ENCODE data around the gene MAPT.
A peak's percentile ranks its signal among the peaks of the same experiment; 100 is the strongest.

The MAPT gene

DNA sequence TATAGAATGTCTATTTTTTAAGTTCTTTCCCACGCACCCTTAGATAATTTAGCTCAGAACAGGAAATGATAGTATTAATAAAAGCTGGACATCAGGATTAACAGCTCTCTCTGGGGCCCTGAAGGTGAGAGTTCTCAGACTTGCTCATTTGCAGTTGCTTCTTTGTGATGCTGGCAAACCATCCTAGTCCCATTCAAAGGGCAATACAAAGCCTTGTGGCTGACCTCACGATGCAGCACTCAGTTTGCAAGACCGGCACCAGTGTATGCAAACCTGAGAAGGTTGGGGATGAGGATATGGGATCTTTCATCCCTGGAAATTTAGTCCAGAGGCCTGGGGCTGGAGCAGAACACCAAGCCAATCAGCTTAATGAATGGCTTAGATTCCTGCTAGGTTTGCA, 134.0 kb downstream of the MAPT start:
- no peak for DNase-seq (ENCODE audit: low read depth in 2 of 2)

DNA sequence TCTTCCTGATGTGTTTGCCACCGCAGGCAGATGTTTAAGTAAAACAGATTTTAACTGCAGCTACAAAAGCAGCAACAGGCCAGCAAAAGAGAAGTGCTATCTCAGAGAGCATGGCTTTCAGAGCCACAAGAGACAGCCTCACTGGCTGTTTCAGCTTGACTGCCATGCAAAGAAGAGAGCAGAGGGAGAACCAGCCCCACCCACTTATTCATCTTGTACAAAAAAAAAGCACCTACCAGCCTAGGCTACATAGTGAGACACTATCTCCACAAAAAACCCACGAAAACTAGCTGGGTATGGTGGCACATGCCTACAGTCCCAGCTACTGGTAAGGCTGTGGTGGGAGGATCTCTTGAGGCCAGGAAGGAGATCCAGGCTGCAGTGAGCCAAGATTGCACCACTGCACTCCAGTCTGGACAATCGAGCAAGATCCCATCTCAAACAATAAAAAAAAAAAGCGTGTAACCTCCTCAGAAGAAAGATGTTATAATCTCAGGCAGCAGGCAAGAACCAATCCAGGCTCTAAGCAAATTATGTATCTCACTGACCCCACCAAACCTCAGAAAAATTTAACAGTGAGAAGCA, 134.7 kb downstream of the MAPT start:
- DNase-seq (ENCODE audit: low read depth in 2 of 2) = no peak

- DNase-seq (ENCODE audit: low read depth in 2 of 2) = no peak
Measured at GRCh38 chr17:46029627-46030026, 135.3 kb downstream of the MAPT start.

DNA sequence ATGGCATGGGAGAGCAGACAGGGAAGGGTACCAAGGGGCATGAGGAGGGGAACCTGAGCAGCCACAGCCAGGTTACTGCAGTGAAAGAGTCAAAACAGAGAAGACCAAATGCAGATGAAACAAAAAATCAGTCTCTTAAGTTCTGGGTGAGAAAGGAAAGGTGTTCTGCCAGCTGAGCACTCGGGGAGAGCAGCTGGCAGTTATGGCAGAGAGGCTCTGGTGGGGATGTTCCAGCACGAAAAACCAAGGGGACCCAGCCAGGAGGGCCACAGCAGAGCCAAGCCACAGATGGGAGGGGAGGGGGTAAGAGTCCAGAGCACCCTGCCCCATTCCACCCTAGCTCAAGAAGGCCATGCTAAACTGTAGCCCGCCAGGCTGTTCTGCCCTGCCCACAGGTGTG, 136.4 kb downstream of the MAPT start:
- no peak for DNase-seq (ENCODE audit: low read depth in 2 of 2)

DNA sequence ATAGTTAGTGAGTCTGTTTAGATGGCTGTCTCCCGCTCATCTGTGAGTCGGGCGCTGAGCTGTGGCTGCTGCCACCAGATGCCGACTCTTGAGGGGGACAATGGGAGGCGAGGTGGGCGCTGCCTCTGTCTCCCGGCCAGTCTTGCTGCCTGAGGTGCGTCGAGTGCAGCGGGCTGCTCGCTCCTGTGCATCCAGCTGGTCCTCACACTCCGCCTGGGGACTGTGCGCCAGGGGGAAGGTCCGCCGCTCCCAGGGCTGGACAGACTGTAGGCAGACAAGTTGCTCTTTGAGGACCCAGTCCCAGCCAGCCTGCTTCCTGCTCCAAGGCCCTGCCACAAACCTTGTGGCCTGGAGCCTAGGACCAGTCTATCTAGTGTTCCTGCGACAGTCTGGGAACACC, 137.1 kb downstream of the MAPT start:
- no peak for DNase-seq (ENCODE audit: low read depth in 2 of 2)

GRCh38 chr17:46031920-46032319, 137.6 kb downstream of the MAPT start:
- DNase-seq (ENCODE audit: low read depth in 2 of 2) = no peak

DNA sequence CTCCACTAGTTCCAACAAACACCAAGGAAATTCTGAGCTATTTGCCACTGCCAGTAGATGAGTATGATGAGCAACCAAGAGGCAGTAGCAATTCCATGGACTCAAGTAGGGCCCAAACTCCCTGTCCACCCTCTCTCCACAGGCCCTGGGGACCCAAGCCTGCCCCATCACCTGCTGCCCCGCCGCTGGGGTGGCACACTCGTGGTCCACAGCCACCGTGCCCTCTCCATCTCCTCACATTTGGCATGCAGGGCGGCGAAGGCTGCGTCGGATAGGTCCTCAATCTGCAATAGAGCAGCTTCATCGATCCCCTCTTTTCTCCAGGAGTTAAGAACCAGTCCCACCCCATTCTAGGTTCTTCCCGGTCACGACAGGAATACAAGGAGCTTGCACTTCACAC, 138.6 kb downstream of the MAPT start:
- no peak for DNase-seq (ENCODE audit: low read depth in 2 of 2)

DNA sequence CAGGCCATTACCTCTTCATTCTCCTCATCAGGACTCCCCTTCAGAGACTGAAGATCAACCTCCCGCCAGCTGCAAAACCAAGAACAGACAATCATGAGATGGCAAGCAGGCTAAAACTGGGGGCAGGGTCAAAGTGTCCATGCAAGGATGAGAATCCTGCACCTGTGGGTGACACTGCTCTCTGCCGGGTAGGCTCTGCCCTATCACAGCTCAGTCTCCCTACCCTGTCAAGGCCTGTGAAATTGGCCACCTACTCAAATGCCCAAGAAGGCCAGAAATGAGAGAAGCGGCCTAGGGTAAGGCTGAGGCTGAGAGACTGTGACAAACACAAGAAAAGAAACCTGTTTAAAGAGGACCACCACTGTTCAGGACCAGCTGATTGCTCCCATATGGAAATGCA, 139.0 kb downstream of the MAPT start:
- DNase-seq (ENCODE audit: low read depth in 2 of 2) = no peak

DNA sequence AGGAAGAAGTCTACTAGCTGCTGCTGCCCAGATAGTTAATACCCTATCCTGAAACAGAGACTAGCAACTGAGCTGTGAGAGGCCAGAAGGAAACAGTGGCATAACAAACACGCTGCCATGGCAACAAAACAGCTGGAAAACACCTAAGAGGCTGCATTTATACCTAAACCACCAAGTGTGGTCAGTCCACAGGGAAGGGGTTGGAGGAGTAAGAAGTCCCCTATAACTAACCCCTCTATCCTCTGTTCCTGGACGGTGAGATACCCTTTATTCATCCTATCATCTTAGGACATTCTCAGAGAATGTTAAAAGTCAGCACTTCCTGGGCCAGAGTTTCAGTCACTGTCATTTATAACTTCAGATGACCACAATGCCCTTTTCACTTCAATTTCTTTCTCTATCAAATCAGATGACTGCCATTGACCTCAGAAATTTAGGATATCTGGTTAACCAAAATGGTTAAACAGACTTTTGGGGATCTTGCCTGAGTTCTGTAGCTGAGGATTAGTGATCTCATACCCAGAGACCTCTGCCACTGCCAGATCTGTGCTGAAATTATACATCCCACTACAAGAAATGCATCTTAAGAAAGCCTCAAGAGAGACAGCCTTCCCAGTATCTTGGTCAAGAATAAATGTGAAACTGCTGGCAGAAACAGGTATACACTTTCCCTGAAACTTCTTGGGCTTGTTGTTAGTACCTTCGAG, 140.9 kb downstream of the MAPT start:
- DNase-seq (ENCODE audit: low read depth in 2 of 2) = no peak

- DNase-seq (ENCODE audit: low read depth in 2 of 2) = no peak
Measured at GRCh38 chr17:46036491-46036890, 142.1 kb downstream of the MAPT start.

DNA sequence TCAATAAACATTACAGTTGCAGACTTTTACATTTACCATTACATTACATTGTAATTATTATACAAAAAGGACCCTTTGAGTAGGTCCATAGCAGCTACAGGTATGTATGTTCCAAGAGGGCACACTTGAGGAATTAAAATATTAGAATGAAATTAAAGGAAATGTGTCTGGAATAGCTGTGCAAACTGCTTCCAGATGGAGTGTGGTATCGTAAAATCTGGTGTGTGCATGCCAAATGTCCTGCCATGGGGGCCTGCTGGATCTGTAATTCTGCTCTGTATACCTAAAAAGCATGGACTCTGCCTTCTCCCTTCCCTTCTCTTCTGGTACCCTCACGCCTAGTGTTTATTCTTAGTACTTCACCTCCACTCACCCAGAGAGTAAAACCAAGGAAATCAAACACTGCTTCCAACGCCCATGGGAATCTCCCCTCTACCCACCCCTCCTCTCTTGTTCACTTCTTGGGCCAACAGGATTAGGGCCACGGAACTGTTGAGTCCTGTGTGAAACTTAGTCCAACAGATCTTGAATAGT, 143.4 kb downstream of the MAPT start:
- no peak for DNase-seq (ENCODE audit: low read depth in 2 of 2)

DNA sequence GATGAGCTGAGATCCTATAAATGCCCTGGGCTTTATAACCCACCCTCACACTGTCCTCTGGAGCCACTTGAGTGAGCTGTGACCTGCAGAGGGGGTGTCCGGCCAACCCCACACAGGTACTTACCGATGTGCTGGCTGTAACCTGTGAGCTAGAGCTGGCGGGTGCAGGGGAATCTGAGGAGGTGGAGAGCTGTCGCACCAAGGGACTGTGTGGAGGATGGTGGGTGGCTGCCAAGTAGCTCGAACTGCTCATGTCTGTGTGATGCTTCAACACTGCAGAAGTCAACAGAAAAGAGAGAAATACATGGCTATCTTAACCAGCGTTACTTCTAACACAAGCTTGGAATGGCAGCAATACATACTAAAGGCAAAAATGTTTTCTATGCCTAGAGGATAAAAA, 144.1 kb downstream of the MAPT start:
- no peak for DNase-seq (ENCODE audit: low read depth in 2 of 2)

GRCh38 chr17:46038937-46039336, 144.6 kb downstream of the MAPT start:
- DNase-seq (ENCODE audit: low read depth in 2 of 2) = no peak

DNA sequence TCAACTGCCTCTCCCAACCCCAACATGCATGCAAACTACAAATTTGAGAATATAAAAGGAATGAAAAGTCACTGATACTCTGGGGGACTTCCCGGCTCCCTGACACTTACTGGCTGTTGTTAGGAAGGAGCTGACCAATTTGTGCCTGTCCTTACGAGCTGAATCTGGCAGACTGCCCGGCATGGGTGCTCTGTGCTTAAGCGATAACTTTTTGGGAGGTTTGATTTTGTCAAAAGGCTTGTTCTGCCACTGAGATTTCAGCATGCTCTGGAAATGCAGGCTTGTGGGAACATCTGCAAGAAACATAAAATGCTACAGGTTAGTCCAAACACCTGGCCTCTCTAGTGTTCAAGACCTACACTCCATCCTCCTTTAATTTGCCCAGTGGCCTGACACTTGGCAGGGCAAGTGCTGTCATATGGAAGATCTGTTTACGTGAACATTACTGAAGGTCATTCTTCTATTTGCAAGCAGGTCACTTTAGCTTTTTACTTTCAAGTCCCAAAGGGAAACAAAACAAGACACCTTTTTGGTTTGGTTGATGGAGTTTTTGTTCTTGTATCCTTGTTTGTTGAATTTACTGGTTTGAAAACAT, 145.3 kb downstream of the MAPT start:
- DNase-seq (ENCODE audit: low read depth in 2 of 2) = no peak

GRCh38 chr17:46042246-46042645, 147.9 kb downstream of the MAPT start:
- DNase-seq (ENCODE audit: low read depth in 2 of 2) = no peak

- DNase-seq (ENCODE audit: low read depth in 2 of 2) = no peak
Measured at GRCh38 chr17:46042925-46043324, 148.6 kb downstream of the MAPT start.

DNA sequence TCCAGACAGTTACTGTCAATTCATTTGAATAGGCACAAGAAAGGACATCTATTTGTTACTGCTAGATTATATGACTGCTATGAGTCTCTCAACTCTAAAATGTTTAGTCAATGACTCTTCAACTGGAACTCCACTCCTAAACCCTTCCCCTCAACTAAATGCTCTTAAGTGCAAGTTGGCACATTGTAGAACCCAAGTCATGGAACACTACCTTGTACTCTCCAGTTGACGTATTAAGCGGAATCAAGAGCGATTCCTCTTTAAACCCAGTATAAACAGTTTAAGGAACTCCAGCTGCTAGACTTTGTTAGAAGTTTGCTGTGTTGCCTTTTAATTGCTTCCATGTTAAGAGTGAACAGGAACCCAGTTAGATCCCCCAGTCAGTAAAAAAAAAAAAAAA, 149.3 kb downstream of the MAPT start:
- no peak for DNase-seq (ENCODE audit: low read depth in 2 of 2)

- DNase-seq (ENCODE audit: low read depth in 2 of 2) = peak in 1 of 2 donors; percentile 18
Measured at GRCh38 chr17:46044286-46044928, 150.1 kb downstream of the MAPT start.

- DNase-seq (ENCODE audit: low read depth in 2 of 2) = no peak
Measured at GRCh38 chr17:46044989-46045388, 150.6 kb downstream of the MAPT start.

- DNase-seq (ENCODE audit: low read depth in 2 of 2) = no peak
Measured at GRCh38 chr17:46045639-46046038, 151.3 kb downstream of the MAPT start.

GRCh38 chr17:46046957-46047356, 152.6 kb downstream of the MAPT start:
- no peak for DNase-seq (ENCODE audit: low read depth in 2 of 2)

DNA sequence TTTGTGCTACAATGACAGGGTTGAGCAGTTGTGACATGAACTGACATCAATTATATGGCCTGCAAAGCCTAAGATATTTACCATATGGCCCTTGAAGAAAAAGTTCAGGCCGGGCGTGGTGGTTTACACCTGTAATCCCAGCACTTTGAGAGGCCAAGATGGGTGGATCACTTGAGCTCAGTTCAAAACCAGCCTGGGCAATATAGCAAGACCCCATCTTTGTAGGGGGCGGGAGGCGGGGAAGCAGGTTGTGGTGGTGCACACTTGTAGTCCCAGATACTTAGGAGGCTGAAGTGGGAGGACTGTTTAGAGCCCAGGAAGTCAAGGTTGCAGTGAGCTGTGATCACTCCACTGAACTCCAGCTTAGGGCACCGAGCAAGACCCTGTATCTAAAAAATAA, 153.0 kb downstream of the MAPT start:
- DNase-seq (ENCODE audit: low read depth in 2 of 2) = no peak

- DNase-seq (ENCODE audit: low read depth in 2 of 2) = no peak
Measured at GRCh38 chr17:46047856-46048255, 153.5 kb downstream of the MAPT start.

All from stimulated activated CD8-positive, alpha-beta memory T cell treated with anti-CD3 and anti-CD28 coated beads, Interleukin-2, amount 100 ng/mL, for 1 hour (primary cell).